SK-N-SH (cell line): ENCODE measurements around the gene PDGFB. TPM values are rescaled to one million over a fixed set of nuclear protein-coding genes. Genes with fewer than 3 reads are reported as not detected.

Experiments
- CTCF ChIA-PET: fragments of 300-600, 350-600 bp; formaldehyde crosslinking; extraction: SDS; loops from one replicate; lab custom pipeline; 2021; lab: Yijun Ruan, JAX
- POLR2A ChIA-PET: fragments of 350-600 bp; sonication (Branson Sonifier 250); formaldehyde crosslinking; extraction: SDS; loops from one replicate; lab custom pipeline; 2020; ENCODE audit warnings: antibody characterized with exemption, inconsistent platforms; lab: Yijun Ruan, JAX
- DNase-seq: peaks from one replicate; pipeline ENCODE4 v3.0.0; 2012
- H2AFZ ChIP-seq: fragments of 200-600 bp; sonication (generic); 2 replicates; pipeline ENCODE4 v1.8.1; 2016; ENCODE audit warnings: antibody characterized with exemption, mild to moderate bottlenecking, low read depth
- H3F3A ChIP-seq: fragments of 200-600 bp; sonication (generic); replicated peaks from 2 replicates; pipeline ENCODE3; 2016; ENCODE audit warnings: antibody characterized with exemption, mild to moderate bottlenecking; ENCODE audit not compliant: insufficient read depth
- H3K27ac ChIP-seq, 2 experiments: fragments of 200-500 bp in 1 of 2; fragments of 200-600 bp in 1 of 2; sonication (Bioruptor generic) in 1 of 2; sonication (generic), shearing (Covaris generic) in 1 of 2; 2 replicates each; pipeline versions ENCODE4 v1.5.1 to v1.6.1; 2014 to 2016; ENCODE audit warnings: low read depth in 2 of 2, inconsistent platforms in 1 of 2, low read length in 1 of 2, mild to moderate bottlenecking in 1 of 2, mixed read lengths in 1 of 2
- H3K27me3 ChIP-seq: fragments of 200-600 bp; sonication (generic), shearing (Covaris generic); 2 replicates; pipeline ENCODE4 v1.6.1; 2016; ENCODE audit warnings: mixed run types; ENCODE audit not compliant: insufficient read depth
- H3K36me3 ChIP-seq, 2 experiments: fragments of 200-500 bp in 1 of 2; fragments of 200-600 bp in 1 of 2; sonication (Bioruptor generic) in 1 of 2; sonication (generic) in 1 of 2; replicated peaks in 1 of 2; 2 replicates each; pipeline versions ENCODE3 to v1.5.1; 2014 to 2016; ENCODE audit warnings: low read length in 1 of 2, mild to moderate bottlenecking in 1 of 2; ENCODE audit not compliant: insufficient read depth in 2 of 2, control insufficient read depth in 1 of 2
- H3K4me1 ChIP-seq, 2 experiments: fragments of 200-500 bp in 1 of 2; fragments of 200-600 bp in 1 of 2; sonication (Bioruptor generic) in 1 of 2; sonication (generic), shearing (Covaris generic) in 1 of 2; 2 replicates each; pipeline versions ENCODE4 v1.5.1 to v1.6.1; 2014 to 2016; ENCODE audit warnings: low read depth in 1 of 2, low read length in 1 of 2, mixed run types in 1 of 2; ENCODE audit not compliant: insufficient read depth in 2 of 2, control insufficient read depth in 1 of 2
- H3K4me2 ChIP-seq: fragments of 200-600 bp; sonication (generic), shearing (Covaris generic); 2 replicates; pipeline ENCODE4 v1.6.1; 2017; ENCODE audit warnings: mixed run types
- H3K4me3 ChIP-seq, 2 experiments: fragments of 200-500 bp in 1 of 2; fragments of 200-600 bp in 1 of 2; sonication (Bioruptor generic) in 1 of 2; sonication (generic), shearing (Covaris generic) in 1 of 2; 2 replicates each; pipeline versions ENCODE4 v1.5.1 to v1.8.1; 2014 to 2016; ENCODE audit warnings: low read depth in 2 of 2, inconsistent platforms in 1 of 2, low read length in 1 of 2, mild to moderate bottlenecking in 1 of 2, mixed read lengths in 1 of 2, moderate library complexity in 1 of 2
- H3K79me2 ChIP-seq: fragments of 200-600 bp; sonication (generic); 2 replicates; pipeline ENCODE4 v1.8.1; 2017; ENCODE audit warnings: mild to moderate bottlenecking; ENCODE audit not compliant: insufficient read depth
- H3K9ac ChIP-seq: fragments of 200-600 bp; sonication (generic); 2 replicates; pipeline ENCODE4 v1.6.1; 2017; ENCODE audit warnings: mixed run types
- H3K9me2 ChIP-seq: fragments of 200-600 bp; sonication (generic); 2 replicates; pipeline ENCODE4 v1.6.1; 2017; ENCODE audit warnings: mixed run types
- H3K9me3 ChIP-seq: fragments of 200-600 bp; sonication (generic); 2 replicates; pipeline ENCODE4 v1.6.1; 2017; ENCODE audit warnings: mixed run types, mild to moderate bottlenecking, moderate library complexity
- H4K20me1 ChIP-seq: fragments of 200-600 bp; sonication (generic); 2 replicates; pipeline ENCODE4 v1.6.1; 2017; ENCODE audit warnings: mild to moderate bottlenecking, mixed run types; ENCODE audit not compliant: insufficient read depth
- ELF1 ChIP-seq: IDR thresholded peaks from 2 replicates; pipeline ENCODE4 v1.4.0; 2012
- FOXJ3 ChIP-seq: sonication (generic); formaldehyde crosslinking; IDR thresholded peaks from 2 replicates; pipeline ENCODE4 v1.5.1; 2020; ENCODE audit warnings: mild to moderate bottlenecking, missing genetic modification reagents
- FOXM1 ChIP-seq: IDR thresholded peaks from 2 replicates; pipeline ENCODE4 v1.4.0; 2012; ENCODE audit warnings: low read depth, mild to moderate bottlenecking
- JUND ChIP-seq: IDR thresholded peaks from 2 replicates; pipeline ENCODE4 v1.4.0; 2012
- NFIC ChIP-seq: IDR thresholded peaks from 2 replicates; pipeline ENCODE4 v1.4.0; 2012; ENCODE audit warnings: borderline replicate concordance
- RAD21 ChIP-seq: IDR thresholded peaks from 2 replicates; pipeline ENCODE4 v1.6.1; 2012; ENCODE audit warnings: mild to moderate bottlenecking, low read length
- SIN3A ChIP-seq: IDR thresholded peaks from 2 replicates; pipeline ENCODE4 v1.6.1; 2012; ENCODE audit warnings: low read depth, mild to moderate bottlenecking, low read length, moderate library complexity, borderline replicate concordance
- TAF1 ChIP-seq: IDR thresholded peaks from 2 replicates; pipeline ENCODE4 v1.6.1; 2012; ENCODE audit warnings: low read depth, mild to moderate bottlenecking, low read length, moderate library complexity, borderline replicate concordance
- TCF12 ChIP-seq: IDR thresholded peaks from 2 replicates; pipeline ENCODE4 v1.4.0; 2012
- TEAD4 ChIP-seq: IDR thresholded peaks from 2 replicates; pipeline ENCODE4 v1.4.0; 2012; ENCODE audit warnings: mild to moderate bottlenecking, borderline replicate concordance; ENCODE audit not compliant: insufficient read depth
- WGBS: methylation state at CpG from one replicate; pipeline ENCODE4 v1.1.6; 2017; ENCODE audit warnings: low lambda C conversion rate; 5-methylcytosine and 5-hydroxymethylcytosine counted together
- polyA plus RNA-seq, 3 experiments: library from polyadenylated mRNA; depleted of rRNA; stranded (reverse); fragments of >200 nt; gene quantifications; 2 replicates each; pipeline ENCODE4 v1.2.3, GENCODE V29; 2012
- TF ChIP-seq, protein P1 (sequence below): IDR thresholded peaks from 2 replicates; pipeline ENCODE4 v1.4.0; 2012; ENCODE audit warnings: low read depth, borderline replicate concordance
- TF ChIP-seq, protein P2 (sequence below): fragments of 150-350 bp; IDR thresholded peaks from 2 replicates; pipeline ENCODE4 v1.6.1; 2017; ENCODE audit warnings: antibody characterized with exemption, low read length, low read depth, borderline replicate concordance

Gene PDGFB
- polyA plus RNA-seq, 1 of the 3 experiments (the other 2 are of a cell fraction), result 0.44 TPM

DNA sequence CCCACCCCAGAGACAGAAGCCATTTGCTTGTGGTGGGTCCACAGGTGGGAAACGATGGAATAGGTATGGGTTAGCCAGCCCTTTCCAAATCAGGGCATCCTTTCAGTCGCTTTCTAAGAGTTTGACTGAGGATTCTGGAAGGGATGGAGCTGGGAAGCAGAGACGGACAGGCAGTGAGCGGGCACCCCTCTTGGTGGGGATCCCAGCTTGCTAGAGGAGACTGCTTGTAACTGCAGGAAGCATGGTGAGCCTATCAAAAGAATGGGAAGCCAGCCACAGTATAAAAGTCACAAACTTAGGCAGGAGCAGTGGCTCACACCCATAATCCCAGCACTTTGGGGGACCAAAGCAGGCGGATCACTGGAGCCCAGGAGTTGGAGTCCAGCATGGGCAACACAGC is 6.1 kb upstream of the PDGFB start:
- TF ChIP-seq TAF1, result no peak
- TF ChIP-seq ELF1, result no peak
- no peak for TF ChIP-seq NFIC
- no peak for TF ChIP-seq RAD21
- TF ChIP-seq JUND, result no peak
- no peak for TF ChIP-seq TEAD4
- TF ChIP-seq, all 33 proteins: peak for 0
- Histone ChIP-seq H4K20me1 (no peaks in the 10 kb centered on the region), H3K27me3 (no peaks in the 10 kb centered on the region), H3K9me2 (no peaks in the 10 kb centered on the region), H3K4me3 (no peak overlapping the region), H3K27ac (no peak overlapping the region), H3K9me3 (no peaks in the 10 kb centered on the region), H2AFZ (no peak overlapping the region), H3K36me3 (no peaks in the 10 kb centered on the region), H3K9ac (no peak overlapping the region), H3K79me2 (no peaks in the 10 kb centered on the region), H3K4me1 (peaks cover 5 to 8% of the 10 kb centered on the region in 2 experiments; a peak in 2 of 4 replicates), H3F3A (no peaks in the 10 kb centered on the region), H3K4me2 (no peak overlapping the region)
- POLR2A ChIA-PET, result no interaction called here
- CTCF ChIA-PET, result no interaction called here
- 100% methylated on average over 2 of the region's 5 CpGs for WGBS
- DNase-seq, result no peak

DNA sequence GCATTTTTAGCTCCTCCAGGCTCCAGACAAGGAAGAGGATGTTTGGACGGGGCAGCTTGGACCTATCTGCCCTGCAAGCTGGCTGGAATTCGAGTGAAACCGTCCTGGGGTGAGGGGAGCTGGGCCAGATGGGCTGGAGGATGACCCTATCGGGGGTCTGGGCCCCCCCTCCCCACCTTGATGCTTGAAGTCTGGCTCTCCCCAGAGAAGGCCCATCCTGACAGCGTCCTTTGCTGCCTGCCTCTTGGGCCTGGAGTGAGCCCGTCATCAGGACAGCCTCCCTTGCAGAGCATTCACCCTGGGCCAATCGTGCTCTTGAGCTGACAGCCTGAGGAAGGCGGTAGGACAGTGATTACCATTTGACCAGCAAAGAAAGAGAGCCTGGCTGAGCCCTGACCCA is 5.3 kb upstream of the PDGFB start:
- no peak overlapping the region for H3K27ac ChIP-seq
- no peaks in the 10 kb centered on the region for H3K79me2 ChIP-seq
- H3F3A ChIP-seq, result no peaks in the 10 kb centered on the region
- ChIA-PET POLR2A (no interaction called here), CTCF (no interaction called here)
- H3K27me3 ChIP-seq, result no peaks in the 10 kb centered on the region
- no CpG with 5 or more reads among the region's 8 CpGs for WGBS
- H3K36me3 ChIP-seq, result no peaks in the 10 kb centered on the region
- no peak for DNase-seq
- no peak overlapping the region for H2AFZ ChIP-seq
- no peaks in the 10 kb centered on the region for H3K9me2 ChIP-seq
- H3K9me3 ChIP-seq, result no peaks in the 10 kb centered on the region
- no peak for TF ChIP-seq ELF1
- TF ChIP-seq, protein P1, sequence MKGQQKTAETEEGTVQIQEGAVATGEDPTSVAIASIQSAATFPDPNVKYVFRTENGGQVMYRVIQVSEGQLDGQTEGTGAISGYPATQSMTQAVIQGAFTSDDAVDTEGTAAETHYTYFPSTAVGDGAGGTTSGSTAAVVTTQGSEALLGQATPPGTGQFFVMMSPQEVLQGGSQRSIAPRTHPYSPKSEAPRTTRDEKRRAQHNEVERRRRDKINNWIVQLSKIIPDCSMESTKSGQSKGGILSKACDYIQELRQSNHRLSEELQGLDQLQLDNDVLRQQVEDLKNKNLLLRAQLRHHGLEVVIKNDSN, result no peak
- TF ChIP-seq SIN3A, result no peak
- no peak for TF ChIP-seq TCF12
- TF ChIP-seq FOXM1, result no peak
- no peak overlapping the region for H3K9ac ChIP-seq
- no peaks in the 10 kb centered on the region for H4K20me1 ChIP-seq
- H3K4me1 ChIP-seq, result peaks cover 5 to 6% of the 10 kb centered on the region in 2 experiments; a peak in 2 of 4 replicates
- no peak overlapping the region for H3K4me2 ChIP-seq
- no peak overlapping the region for H3K4me3 ChIP-seq

DNA sequence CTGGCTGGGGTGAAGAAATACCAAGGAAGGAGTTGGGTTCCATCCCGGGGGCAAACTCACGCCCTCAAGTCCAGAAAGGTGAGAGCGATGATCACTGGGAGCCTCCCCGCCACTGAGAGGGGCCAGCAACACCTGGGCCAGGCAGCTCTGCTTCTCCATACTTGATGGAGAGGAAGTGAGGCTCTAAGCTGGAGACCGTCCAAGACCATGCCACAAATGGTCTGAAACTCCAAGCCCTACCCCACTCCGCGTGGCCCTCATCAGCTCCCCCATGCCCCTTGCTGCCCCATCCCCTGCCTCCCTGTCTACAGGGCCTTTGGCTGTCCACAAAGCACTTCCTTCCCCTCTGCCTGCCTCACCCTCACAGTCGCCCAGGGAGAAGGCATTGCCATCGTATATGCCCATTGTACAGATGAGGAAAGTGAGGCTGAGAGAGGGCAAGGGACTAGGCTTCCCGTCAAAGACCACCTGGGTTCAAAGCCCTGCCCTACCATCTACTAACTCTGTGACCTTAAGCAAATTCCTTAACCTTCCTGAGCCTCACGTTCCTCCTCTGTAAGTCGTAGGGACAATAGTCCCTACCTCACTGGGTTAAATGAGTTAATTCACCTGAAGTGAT is 4.4 kb upstream of the PDGFB start:
- no peaks in the 10 kb centered on the region for H3K36me3 ChIP-seq
- POLR2A ChIA-PET, result no interaction called here

More for the DNA sequence above, 4.4 kb upstream of the PDGFB start:
- Histone ChIP-seq H3K9ac (no peak overlapping the region), H4K20me1 (no peaks in the 10 kb centered on the region), H3K79me2 (no peaks in the 10 kb centered on the region), H3K4me2 (no peak overlapping the region), H3K9me3 (no peaks in the 10 kb centered on the region), H3K4me1 (peaks cover 0 to 3% of the 10 kb centered on the region in 2 experiments; a peak in 2 of 4 replicates)
- TF ChIP-seq NFIC (no peak), FOXJ3 (no peak)
- TF ChIP-seq, protein P2, sequence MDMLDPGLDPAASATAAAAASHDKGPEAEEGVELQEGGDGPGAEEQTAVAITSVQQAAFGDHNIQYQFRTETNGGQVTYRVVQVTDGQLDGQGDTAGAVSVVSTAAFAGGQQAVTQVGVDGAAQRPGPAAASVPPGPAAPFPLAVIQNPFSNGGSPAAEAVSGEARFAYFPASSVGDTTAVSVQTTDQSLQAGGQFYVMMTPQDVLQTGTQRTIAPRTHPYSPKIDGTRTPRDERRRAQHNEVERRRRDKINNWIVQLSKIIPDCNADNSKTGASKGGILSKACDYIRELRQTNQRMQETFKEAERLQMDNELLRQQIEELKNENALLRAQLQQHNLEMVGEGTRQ, result no peak
- TF ChIP-seq, all 33 proteins: peak for 0
- Histone ChIP-seq H3K9me2 (no peaks in the 10 kb centered on the region), H3K27me3 (no peaks in the 10 kb centered on the region), H2AFZ (no peak overlapping the region), H3K4me3 (no peak overlapping the region), H3K27ac (no peak overlapping the region), H3F3A (no peaks in the 10 kb centered on the region)
- CTCF ChIA-PET, result no interaction called here
- no peak for DNase-seq
- 89% methylated on average over 3 of the region's 12 CpGs for WGBS
